Measurements from ENCODE around the gene ZNF331.

Gene ZNF331

GRCh38 chr19:53518121-53518520 is 19.8 kb upstream of the ZNF331 start:
- in situ Hi-C loops (cut with MboI; ENCODE audit: low pct_unique_long_range_greater_than_20kb, low sequenced_read_pairs, unreplicated experiment): no loop called here
- DNase-seq (ENCODE audit: low spot score): no peak
- TF ChIP-seq CTCF (IDR thresholded peaks at IDR 0.05; ENCODE audit: extremely low read depth, insufficient read depth, missing control alignments): no peak

GRCh38 chr19:53518716-53519115 is 19.2 kb upstream of the ZNF331 start:
- in situ Hi-C loops (cut with MboI; ENCODE audit: low pct_unique_long_range_greater_than_20kb, low sequenced_read_pairs, unreplicated experiment): no loop called here
- DNase-seq (ENCODE audit: low spot score): no peak
- no peak for TF ChIP-seq CTCF (IDR thresholded peaks at IDR 0.05; ENCODE audit: extremely low read depth, insufficient read depth, missing control alignments)

- TF ChIP-seq CTCF (IDR thresholded peaks at IDR 0.05; ENCODE audit: extremely low read depth, insufficient read depth, missing control alignments): no peak
- no peak for DNase-seq (ENCODE audit: low spot score)
- in situ Hi-C loops (cut with MboI; ENCODE audit: low pct_unique_long_range_greater_than_20kb, low sequenced_read_pairs, unreplicated experiment): no loop called here
Observed at GRCh38 chr19:53519446-53519845, 18.5 kb upstream of the ZNF331 start.

- in situ Hi-C loops (cut with MboI; ENCODE audit: low pct_unique_long_range_greater_than_20kb, low sequenced_read_pairs, unreplicated experiment): no loop called here
- TF ChIP-seq CTCF (IDR thresholded peaks at IDR 0.05; ENCODE audit: extremely low read depth, insufficient read depth, missing control alignments): no peak
- DNase-seq (ENCODE audit: low spot score): no peak
Observed at GRCh38 chr19:53520163-53520546, 17.8 kb upstream of the ZNF331 start.

GRCh38 chr19:53520547-53521372 is 17.2 kb upstream of the ZNF331 start:
- DNase-seq (ENCODE audit: low spot score): peak; percentile 89
- in situ Hi-C loops (cut with MboI; ENCODE audit: low pct_unique_long_range_greater_than_20kb, low sequenced_read_pairs, unreplicated experiment): no loop called here
- TF ChIP-seq CTCF (IDR thresholded peaks at IDR 0.05; ENCODE audit: extremely low read depth, insufficient read depth, missing control alignments): no peak

- no peak for TF ChIP-seq CTCF (IDR thresholded peaks at IDR 0.05; ENCODE audit: extremely low read depth, insufficient read depth, missing control alignments)
- in situ Hi-C loops (cut with MboI; ENCODE audit: low pct_unique_long_range_greater_than_20kb, low sequenced_read_pairs, unreplicated experiment): no loop called here
- DNase-seq (ENCODE audit: low spot score): no peak
Observed at GRCh38 chr19:53521373-53522202, 16.4 kb upstream of the ZNF331 start.

Measured in GM13977 (cell line).